NCI-H2227 treated with DMSO at 0.1 percent for 48 hours (cell line): ENCODE measurements around the gene KCNJ4.
"Not testable (repeated sequence)": the region's sequence is repeated elsewhere in the genome, so short reads cannot be mapped to it uniquely, and the experiment has no call there.

Experiments
- DNase-seq: peaks from one replicate; lab custom pipeline; 2025; lab: John Stamatoyannopoulos, UW

Gene KCNJ4

GRCh38 chr22:38412435-38413084, 42.4 kb downstream of the KCNJ4 start:
- no peak for DNase-seq

GRCh38 chr22:38411016-38411415, 44.0 kb downstream of the KCNJ4 start:
- no peak for DNase-seq

- not testable (repeated sequence) for DNase-seq
Observed at GRCh38 chr22:38409916-38410315, 45.1 kb downstream of the KCNJ4 start.

DNA sequence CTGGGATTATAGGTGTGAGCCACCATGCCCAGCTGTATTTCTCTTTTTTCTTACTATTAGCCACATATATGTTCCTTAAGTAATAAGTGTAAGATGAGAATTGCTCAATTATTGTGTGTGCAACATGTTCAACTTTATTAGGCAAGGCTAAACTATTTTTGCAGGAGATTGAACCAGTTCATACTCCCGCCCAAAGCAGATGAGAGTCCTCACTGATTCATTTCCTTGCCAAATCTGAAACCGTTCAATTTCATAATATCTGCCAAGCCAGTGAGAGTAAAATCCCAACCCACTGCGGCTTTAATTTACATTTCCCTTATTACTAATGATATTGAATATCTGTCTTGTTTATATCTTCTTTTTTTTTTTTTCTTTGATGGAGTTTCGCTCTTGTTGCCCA, 48.4 kb downstream of the KCNJ4 start:
- no peak for DNase-seq

DNA sequence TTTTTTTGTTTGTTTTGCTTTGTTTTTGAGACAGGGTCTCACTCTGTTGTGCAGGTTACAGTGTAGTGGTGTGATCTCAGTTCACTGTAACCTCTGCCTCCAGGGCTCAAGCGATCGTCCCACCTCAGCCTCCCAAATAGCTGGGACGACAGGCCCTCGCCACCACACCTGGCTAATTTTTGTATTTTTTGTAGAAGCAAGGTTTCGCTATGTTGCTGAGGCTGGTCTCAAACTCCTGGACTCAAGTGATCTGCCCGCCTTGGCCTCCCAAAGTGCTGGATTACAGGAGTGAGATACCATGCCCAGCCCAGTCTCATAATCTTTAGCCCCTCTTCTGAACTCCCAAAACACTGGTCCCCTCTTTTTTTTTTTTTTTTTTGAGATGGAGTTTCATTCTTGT, 50.6 kb downstream of the KCNJ4 start:
- no peak for DNase-seq

GRCh38 chr22:38403812-38404211, 51.2 kb downstream of the KCNJ4 start:
- DNase-seq, result no peak

DNA sequence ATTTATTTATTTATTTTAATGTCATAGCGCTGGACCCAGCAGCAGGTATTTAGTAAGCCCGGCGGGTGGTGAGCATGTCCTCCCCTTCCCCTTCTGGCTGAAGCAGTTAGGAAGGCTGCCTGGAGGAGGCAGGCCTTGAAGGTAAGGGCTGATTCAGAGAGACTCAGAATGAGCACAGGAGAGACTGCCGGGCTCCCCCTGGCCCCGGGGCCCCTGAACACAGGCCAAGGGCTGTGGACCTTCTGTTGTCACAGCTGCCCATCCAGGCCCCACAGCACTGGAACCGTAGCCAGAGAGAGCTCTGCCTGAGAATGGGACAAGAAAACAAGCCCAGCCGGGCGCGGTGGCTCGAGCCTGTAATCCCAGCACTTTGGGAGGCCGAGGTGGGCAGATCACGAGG, 52.8 kb downstream of the KCNJ4 start:
- DNase-seq, result no peak

DNA sequence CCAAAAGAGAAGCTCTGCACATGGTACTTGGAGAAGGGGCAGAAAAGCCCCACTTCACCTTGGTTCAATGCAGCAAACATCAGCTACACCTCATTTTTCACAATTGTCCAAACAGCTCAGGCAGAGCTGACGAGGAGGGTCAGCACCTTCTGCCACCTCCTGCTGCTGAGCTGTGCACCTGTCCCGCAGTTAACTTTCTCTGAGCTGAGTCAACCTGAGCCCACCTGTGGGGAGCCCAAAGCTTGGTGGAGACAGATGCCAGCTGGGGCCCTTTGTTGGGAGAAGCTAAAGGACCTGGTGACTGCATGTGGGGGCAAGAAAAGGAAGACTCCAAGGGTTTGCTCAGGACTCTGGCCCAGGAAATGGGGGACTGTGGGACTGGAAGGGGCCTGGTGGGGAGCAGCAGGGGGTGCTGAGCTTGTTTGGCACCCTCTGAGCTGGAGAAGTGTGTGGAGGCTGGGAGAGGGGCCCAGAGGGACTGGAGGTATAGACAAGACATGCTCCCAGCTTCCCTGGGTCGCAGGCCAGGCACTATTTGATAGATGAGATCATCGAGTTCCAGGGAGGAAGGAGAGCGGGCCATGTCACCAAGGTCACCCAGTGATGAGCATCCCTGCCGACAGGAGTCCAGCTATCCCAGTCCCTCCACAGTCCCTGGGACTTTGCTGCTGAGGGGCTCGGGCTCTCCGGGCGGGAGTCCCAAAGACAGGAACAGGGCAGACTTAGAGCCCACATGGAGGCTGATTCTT, 53.5 kb downstream of the KCNJ4 start:
- no peak for DNase-seq

GRCh38 chr22:38400256-38400655, 54.7 kb downstream of the KCNJ4 start:
- DNase-seq, result not testable (repeated sequence)

- DNase-seq, result peak; percentile 63
Observed at GRCh38 chr22:38398609-38399461, 56.2 kb downstream of the KCNJ4 start.

DNA sequence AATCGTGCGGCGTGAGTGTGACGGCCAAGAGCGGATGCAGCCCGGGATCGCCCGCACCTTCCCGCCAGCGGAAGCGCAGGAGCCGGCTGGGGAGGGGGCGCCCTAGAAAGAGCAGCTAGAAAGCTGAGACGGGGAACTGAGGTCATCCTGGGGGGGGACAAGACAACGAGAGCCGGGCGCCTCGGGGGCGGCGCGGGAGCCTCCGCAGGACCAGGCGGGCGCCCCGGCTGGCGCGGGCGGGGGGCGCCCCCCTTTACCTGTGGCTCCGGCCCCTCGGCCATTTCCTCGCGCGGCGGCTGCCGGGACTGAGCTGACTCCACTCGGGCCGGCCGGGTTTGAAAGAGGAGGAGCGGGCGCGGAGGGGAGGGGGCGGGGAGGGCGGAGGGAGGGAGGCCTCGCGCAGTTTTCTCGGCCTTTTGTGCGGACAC, 56.8 kb downstream of the KCNJ4 start:
- not testable (repeated sequence) for DNase-seq

DNA sequence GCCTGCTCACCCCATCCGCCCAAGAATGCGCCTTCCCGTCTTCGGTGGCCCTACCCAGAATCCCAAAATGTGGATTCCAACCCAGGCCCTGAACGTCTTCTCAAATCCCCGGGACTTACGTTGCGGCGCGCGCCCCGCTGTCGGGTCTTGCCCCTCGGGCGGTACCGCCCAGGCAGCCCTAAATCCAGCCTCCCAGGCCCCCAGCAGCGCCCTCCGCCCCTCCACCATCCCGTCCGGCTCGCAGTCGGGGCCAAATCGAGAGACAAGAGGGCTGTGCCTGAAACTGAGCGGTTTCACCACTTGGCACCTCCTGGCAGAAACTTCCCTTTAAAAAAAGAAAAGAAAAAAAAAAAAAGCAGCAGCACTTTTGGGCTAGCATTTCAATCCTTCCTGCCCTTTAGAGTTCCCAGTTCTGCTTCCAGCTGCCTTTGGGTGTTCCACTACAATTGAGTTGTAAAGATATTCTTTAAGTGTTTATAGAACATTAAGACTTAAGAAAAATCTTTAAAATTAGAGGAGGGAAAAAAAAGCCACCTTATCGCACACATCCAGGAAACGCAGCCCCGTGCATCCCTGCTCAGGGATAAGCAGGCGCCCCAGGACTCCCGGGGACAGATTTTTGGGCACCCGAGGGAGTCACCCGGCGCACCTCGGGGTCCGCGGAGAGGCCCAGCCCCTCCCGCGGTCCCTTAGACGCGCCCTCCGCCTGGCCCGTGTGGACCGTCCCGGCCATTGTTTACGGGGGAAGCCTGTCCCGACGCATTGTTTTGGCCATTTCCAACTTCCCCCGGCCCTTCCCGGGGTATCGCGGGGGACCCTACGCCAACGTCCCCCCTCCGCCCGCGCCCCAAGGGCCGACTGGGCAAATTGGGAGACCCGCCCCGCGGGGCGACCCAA, 57.6 kb downstream of the KCNJ4 start:
- no peak for DNase-seq

- not testable (repeated sequence) for DNase-seq
Observed at GRCh38 chr22:38396440-38397069, 58.4 kb downstream of the KCNJ4 start.

- not testable (repeated sequence) for DNase-seq
Observed at GRCh38 chr22:38395944-38396343, 59.1 kb downstream of the KCNJ4 start.

DNA sequence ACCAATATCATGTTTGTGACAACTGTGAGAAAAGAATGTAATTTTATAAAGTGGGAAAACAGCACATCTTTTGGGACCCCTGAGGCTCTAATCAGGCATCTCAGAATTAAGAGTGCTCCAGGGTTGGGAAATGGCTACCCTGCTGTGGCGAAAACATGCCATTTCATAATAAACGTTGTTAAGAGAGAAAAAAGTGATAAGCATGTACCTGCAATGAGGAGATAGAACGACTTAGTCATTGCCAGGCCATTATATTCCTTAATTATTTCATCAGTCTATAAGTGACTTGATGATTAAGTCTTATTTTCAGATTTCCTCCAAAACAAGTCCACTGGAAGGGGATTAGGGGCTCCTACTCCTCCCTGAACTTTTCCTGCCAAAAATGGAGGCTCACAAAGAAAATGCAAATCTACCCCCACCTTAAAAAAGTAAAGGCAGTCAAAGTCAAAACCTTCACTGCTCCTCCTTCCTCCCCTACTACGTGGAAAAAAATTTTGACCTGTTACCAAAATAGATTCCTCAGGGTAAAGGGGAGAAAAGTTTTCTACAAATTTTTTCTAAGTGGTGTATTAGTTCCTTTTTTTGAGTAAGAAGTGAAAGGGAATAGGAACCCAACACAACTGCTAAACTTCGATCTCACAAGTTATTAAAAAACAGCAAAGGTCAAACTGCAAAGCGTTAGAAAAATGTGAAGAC, 59.9 kb downstream of the KCNJ4 start:
- not testable (repeated sequence) for DNase-seq

DNA sequence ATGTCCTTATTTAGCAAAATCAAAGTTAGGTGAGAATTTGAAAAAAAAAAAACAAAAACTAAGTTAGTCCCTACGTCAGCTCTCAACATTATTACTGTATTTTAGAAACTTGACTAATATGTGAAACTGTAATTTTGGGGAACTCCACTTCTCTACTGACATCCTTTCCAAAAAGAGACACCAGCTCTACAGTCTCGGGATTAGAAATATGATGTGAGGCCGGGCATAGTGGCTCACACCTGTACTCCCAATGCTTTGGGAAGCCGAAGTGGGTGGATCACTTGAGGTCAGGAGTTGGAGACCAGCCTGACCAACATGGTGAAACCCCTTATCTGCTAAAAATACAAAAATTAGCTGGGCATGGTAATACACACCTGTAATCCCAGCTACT, 65.6 kb downstream of the KCNJ4 start:
- not testable (repeated sequence) for DNase-seq

DNA sequence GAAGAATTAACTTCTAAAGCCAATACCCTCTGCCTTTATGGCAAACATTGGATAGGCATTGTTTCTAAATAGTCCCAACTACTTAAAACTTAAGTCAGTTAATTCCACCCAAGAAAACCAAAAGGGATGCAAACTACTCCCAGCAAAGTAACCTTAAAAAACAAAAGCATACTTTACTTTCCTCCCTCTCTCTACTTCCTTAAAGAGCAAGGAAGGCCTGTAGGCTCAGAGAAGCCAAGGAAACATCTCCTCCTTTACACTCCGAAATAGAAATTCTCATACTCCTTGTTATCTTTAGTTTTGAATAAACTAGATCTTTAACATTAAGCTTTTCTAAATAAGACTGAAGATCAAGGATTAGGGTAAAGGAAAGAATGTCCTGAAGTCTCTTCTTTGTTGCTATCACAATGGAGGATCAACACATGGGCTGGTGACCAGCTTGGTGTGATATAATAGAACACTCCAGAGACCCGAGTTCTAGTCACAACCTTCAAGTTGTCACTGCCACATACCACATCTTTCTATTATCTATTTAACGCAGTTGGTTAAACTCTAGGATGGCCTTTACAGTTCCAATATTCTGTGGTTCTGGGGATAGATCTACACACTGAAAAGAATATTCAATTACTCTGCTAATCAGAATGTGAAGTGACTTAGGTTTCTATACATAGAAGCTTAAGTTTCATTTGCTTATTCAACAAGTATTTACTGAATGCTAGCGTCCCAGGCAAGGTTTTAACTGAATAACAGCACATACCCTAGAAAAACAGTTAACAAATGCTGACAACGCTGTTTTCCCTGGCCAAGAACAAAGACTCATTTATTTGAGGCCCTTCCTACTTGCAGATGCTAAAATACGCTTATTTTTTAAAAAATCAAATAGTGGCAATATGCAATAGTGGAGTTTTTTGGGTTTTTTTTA, 66.2 kb downstream of the KCNJ4 start:
- not testable (repeated sequence) for DNase-seq

GRCh38 chr22:38386918-38387317, 68.1 kb downstream of the KCNJ4 start:
- DNase-seq, result not testable (repeated sequence)

DNA sequence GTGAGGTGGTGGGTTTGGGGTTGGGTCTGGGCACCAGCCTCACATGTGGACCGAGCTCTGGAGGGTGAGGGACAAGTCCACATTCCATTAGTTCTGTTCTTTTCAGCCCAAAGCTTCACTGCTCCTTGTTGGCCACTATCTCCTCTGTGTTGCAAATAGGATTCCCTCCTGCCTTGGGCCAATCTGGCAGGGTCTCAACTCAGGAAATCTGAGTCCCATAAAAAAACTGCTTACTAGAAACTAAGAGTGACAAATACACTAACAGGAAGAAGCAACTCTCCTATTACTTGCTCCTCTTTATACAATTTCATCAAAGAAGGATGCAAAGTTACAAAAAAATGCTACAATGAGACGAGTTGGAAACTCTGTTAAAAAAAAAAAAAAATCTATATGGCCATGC, 71.6 kb downstream of the KCNJ4 start:
- no peak for DNase-seq
